K562 (cell line): ENCODE data around the gene HLCS. TPM values are rescaled to one million over a fixed set of nuclear protein-coding genes. Genes with fewer than 3 reads are reported as not detected.

ENCODE experiments used
- CBFA2T3 ChIP-seq: fragments of 450-650 bp; IDR thresholded peaks from 2 replicates; pipeline ENCODE4 v1.6.1; 2017
- CEBPB ChIP-seq: fragments of 450-650 bp; IDR thresholded peaks from 2 replicates; pipeline ENCODE4 v1.6.1; 2016; ENCODE audit warnings: missing genetic modification characterization, missing compliant biosample characterization
- ETS2 ChIP-seq: IDR thresholded peaks from 2 replicates; pipeline ENCODE4 v1.6.1; 2016; ENCODE audit warnings: borderline replicate concordance, missing genetic modification characterization, mild to moderate bottlenecking, moderate library complexity, missing compliant biosample characterization; ENCODE audit not compliant: poor library complexity, severe bottlenecking
- EZH2 ChIP-seq: IDR thresholded peaks from 2 replicates; pipeline ENCODE4 v1.6.1; 2012; ENCODE audit warnings: low read depth, mild to moderate bottlenecking, inconsistent platforms, low read length, borderline replicate concordance
- GATAD2B ChIP-seq: fragments of 450-650 bp; IDR thresholded peaks from 2 replicates; pipeline ENCODE4 v1.6.1; 2017; ENCODE audit warnings: mild to moderate bottlenecking, borderline replicate concordance
- NFE2 ChIP-seq: IDR thresholded peaks from 2 replicates; pipeline ENCODE4 v1.6.1; 2014; ENCODE audit warnings: antibody characterized with exemption, low read depth
- NR2F6 ChIP-seq: fragments of 450-650 bp; formaldehyde crosslinking; IDR thresholded peaks from 2 replicates; pipeline ENCODE4 v1.4.0; 2020; ENCODE audit warnings: mild to moderate bottlenecking
- POLR2G ChIP-seq: fragments of 200-400 bp; formaldehyde crosslinking; IDR thresholded peaks from 2 replicates; pipeline ENCODE4 v1.6.1; 2017; ENCODE audit warnings: low read depth, mild to moderate bottlenecking, antibody characterized with exemption, low read length, moderate library complexity
- PTRF ChIP-seq: fragments of 450-650 bp; IDR thresholded peaks from 2 replicates; pipeline ENCODE4 v1.6.1; 2016; ENCODE audit warnings: mild to moderate bottlenecking, missing genetic modification characterization, missing compliant biosample characterization
- TBP ChIP-seq: optimal IDR thresholded peaks from 2 replicates; pipeline ENCODE3; 2011; ENCODE audit warnings: low read depth, low read length, improper control_type of control experiment
- TOE1 ChIP-seq, 2 experiments: fragments of 450-650 bp in 1 of 2; sonication (generic) in 1 of 2; formaldehyde crosslinking in 1 of 2; IDR thresholded peaks; 2 replicates each; pipeline versions ENCODE4 v1.7.1 to v1.8.0; 2016 to 2022; ENCODE audit warnings: borderline replicate concordance in 2 of 2, mild to moderate bottlenecking in 2 of 2, antibody characterized with exemption in 1 of 2, inconsistent platforms in 1 of 2, low read depth in 1 of 2, missing genetic modification reagents in 1 of 2, moderate library complexity in 1 of 2
- ZFPM2 ChIP-seq: fragments of 250-450 bp; sonication (Bioruptor Pico); IDR thresholded peaks from 2 replicates; pipeline ENCODE4 v1.5.1; 2022; ENCODE audit warnings: mild to moderate bottlenecking
- ZNF277 ChIP-seq: fragments of 250-450 bp; sonication (Bioruptor Pico); IDR thresholded peaks from 2 replicates; pipeline ENCODE4 v1.8.0; 2022; ENCODE audit warnings: inconsistent platforms, mild to moderate bottlenecking, moderate library complexity, borderline replicate concordance
- ZNF316 ChIP-seq: fragments of 450-650 bp; IDR thresholded peaks from 2 replicates; pipeline ENCODE4 v1.6.1; 2016
- polyA plus RNA-seq, 8 experiments: library from polyadenylated mRNA; depleted of rRNA in 4 of 8; stranded (reverse) in 5 of 8; unstranded in 3 of 8; fragments of >200 nt; fragmentation: Nextera tagmentation in 2 of 8; fragmentation: Illumina TruSeq in 1 of 8; extraction: Ambion mirVana in 2 of 8; extraction: Trizol in 1 of 8; gene quantifications; 2 replicates each; pipeline versions ENCODE4 v1.2.1 to v1.2.3, GENCODE V29; 2011 to 2014; ENCODE audit warnings: inconsistent platforms in 1 of 8, missing spikeins in 1 of 8
- total RNA-seq, 7 experiments: library from RNA; depleted of rRNA in 6 of 7; stranded (reverse); fragments of >200 nt in 6 of 7; fragmentation: Illumina TruSeq in 2 of 7; extraction: Trizol in 2 of 7; gene quantifications; 2 replicates each; pipeline versions ENCODE4 v1.2.1 to v1.2.3, GENCODE V29; 2011 to 2021; ENCODE audit warnings: low replicate concordance in 1 of 7
- TF ChIP-seq, protein P1 (sequence below): fragments of 450-650 bp; IDR thresholded peaks from 2 replicates; pipeline ENCODE4 v1.6.1; 2016; ENCODE audit warnings: mild to moderate bottlenecking
- TF ChIP-seq, protein P2 (sequence below), 2 experiments: fragments of 450-650 bp; formaldehyde crosslinking in 1 of 2; IDR thresholded peaks; 2 replicates each; pipeline versions ENCODE4 v1.4.0 to v1.6.1; 2014 to 2020; ENCODE audit warnings: mild to moderate bottlenecking in 2 of 2, borderline replicate concordance in 1 of 2, low read depth in 1 of 2

HLCS gene
- total and polyA plus RNA-seq, 9 of the 15 experiments (the other 6 are each of a cell fraction or from before 2014, with no cell fraction given): 3.0 to 21.5 (median 17.1) TPM

DNA sequence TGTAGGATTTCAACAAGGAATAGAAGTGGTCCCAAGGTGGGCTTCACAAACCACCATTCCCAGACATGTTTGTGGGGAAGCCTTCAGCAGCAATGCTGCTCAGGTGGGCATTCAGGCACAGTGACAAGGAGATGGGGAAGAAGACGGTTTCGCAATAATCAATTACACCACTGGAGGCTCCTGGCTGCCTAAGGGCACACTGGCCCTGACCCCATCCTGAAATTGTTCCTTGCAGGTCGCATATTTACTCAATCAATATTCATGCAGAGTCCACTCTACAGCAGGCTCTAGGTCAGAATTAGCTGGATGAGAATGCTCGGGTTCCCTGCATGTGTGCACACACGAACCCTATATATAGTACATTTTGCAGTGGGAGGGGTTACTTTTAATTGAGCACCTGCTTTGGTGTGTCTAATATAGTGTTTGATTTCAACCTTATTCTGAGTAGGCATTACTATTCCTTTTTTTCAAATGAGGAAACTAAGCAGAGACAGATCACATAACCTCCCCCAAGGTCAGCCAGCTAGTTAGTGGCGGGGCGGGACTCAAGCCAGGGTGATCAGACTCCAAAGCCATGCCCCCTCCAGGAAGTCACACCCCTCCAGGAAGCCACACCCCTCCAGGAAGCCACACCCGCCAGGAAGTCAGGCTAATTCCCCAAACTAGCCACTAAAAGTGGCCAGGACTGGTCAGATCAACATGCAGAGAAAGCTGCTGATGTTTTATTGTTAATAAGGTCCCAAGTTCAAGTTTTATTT, 106.5 kb downstream of the HLCS start (continued):
- TF ChIP-seq, protein P1, sequence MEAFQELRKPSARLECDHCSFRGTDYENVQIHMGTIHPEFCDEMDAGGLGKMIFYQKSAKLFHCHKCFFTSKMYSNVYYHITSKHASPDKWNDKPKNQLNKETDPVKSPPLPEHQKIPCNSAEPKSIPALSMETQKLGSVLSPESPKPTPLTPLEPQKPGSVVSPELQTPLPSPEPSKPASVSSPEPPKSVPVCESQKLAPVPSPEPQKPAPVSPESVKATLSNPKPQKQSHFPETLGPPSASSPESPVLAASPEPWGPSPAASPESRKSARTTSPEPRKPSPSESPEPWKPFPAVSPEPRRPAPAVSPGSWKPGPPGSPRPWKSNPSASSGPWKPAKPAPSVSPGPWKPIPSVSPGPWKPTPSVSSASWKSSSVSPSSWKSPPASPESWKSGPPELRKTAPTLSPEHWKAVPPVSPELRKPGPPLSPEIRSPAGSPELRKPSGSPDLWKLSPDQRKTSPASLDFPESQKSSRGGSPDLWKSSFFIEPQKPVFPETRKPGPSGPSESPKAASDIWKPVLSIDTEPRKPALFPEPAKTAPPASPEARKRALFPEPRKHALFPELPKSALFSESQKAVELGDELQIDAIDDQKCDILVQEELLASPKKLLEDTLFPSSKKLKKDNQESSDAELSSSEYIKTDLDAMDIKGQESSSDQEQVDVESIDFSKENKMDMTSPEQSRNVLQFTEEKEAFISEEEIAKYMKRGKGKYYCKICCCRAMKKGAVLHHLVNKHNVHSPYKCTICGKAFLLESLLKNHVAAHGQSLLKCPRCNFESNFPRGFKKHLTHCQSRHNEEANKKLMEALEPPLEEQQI: no peak
- TF ChIP-seq EZH2: no peak
- TF ChIP-seq PTRF: no peak
- TF ChIP-seq TOE1 (IDR thresholded peaks at IDR 0.05; ENCODE audit: borderline replicate concordance): no peak
- no peak for TF ChIP-seq TOE1 (CRISPR knock-in tag; IDR thresholded peaks at IDR 0.05; ENCODE audit: borderline replicate concordance, low read depth)
- no peak for TF ChIP-seq ETS2 (tag)
- no peak for TF ChIP-seq ZNF277 (CRISPR knock-in tag)
- TF ChIP-seq, protein P2, sequence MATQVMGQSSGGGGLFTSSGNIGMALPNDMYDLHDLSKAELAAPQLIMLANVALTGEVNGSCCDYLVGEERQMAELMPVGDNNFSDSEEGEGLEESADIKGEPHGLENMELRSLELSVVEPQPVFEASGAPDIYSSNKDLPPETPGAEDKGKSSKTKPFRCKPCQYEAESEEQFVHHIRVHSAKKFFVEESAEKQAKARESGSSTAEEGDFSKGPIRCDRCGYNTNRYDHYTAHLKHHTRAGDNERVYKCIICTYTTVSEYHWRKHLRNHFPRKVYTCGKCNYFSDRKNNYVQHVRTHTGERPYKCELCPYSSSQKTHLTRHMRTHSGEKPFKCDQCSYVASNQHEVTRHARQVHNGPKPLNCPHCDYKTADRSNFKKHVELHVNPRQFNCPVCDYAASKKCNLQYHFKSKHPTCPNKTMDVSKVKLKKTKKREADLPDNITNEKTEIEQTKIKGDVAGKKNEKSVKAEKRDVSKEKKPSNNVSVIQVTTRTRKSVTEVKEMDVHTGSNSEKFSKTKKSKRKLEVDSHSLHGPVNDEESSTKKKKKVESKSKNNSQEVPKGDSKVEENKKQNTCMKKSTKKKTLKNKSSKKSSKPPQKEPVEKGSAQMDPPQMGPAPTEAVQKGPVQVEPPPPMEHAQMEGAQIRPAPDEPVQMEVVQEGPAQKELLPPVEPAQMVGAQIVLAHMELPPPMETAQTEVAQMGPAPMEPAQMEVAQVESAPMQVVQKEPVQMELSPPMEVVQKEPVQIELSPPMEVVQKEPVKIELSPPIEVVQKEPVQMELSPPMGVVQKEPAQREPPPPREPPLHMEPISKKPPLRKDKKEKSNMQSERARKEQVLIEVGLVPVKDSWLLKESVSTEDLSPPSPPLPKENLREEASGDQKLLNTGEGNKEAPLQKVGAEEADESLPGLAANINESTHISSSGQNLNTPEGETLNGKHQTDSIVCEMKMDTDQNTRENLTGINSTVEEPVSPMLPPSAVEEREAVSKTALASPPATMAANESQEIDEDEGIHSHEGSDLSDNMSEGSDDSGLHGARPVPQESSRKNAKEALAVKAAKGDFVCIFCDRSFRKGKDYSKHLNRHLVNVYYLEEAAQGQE (IDR thresholded peaks at IDR 0.05; ENCODE audit: borderline replicate concordance): peak; percentile 50
- TF ChIP-seq, protein P2 (CRISPR knock-in tag; IDR thresholded peaks at IDR 0.05; ENCODE audit: low read depth): no peak
- TF ChIP-seq NFE2: no peak
- no peak for TF ChIP-seq CBFA2T3
- no peak for TF ChIP-seq NR2F6 (CRISPR knock-in tag)
- no peak for TF ChIP-seq ZFPM2
- TF ChIP-seq GATAD2B: no peak
- TF ChIP-seq CEBPB (tag): peak; percentile 99
- peak; percentile 47; the same call in 1 of the 2 replicates for TF ChIP-seq POLR2G
- no peak for TF ChIP-seq ZNF316
- TF ChIP-seq TBP: peak; percentile 92
